GM18511 (cell line): ENCODE measurements around the gene ST8SIA4.
A peak's percentile ranks its signal among the peaks of the same experiment; 100 is the strongest.
"Not testable (repeated sequence)": the region's sequence is repeated elsewhere in the genome, so short reads cannot be mapped to it uniquely, and the experiment has no call there.

Experiments used
- ATAC-seq: cut with Tn5 transposase; IDR thresholded peaks from one replicate; pipeline ENCODE4 v1.9.1; 2021; ENCODE audit warnings: mild to moderate bottlenecking, moderate library complexity; ENCODE audit not compliant: unreplicated experiment

ST8SIA4 gene

GRCh38 chr5:100788417-100788816 is 114.7 kb downstream of the ST8SIA4 start:
- peak; percentile 53 for ATAC-seq

- ATAC-seq, result peak; percentile 85
These were observed 115.4 kb downstream of the ST8SIA4 start for GRCh38 chr5:100787648-100788047.

- not testable (repeated sequence) for ATAC-seq
These were observed 117.5 kb downstream of the ST8SIA4 start for GRCh38 chr5:100785536-100785935.

GRCh38 chr5:100780376-100780870 is 122.7 kb downstream of the ST8SIA4 start:
- peak; percentile 80 for ATAC-seq

- peak; percentile 34 for ATAC-seq
These were observed 123.3 kb downstream of the ST8SIA4 start for GRCh38 chr5:100779669-100780375.

DNA sequence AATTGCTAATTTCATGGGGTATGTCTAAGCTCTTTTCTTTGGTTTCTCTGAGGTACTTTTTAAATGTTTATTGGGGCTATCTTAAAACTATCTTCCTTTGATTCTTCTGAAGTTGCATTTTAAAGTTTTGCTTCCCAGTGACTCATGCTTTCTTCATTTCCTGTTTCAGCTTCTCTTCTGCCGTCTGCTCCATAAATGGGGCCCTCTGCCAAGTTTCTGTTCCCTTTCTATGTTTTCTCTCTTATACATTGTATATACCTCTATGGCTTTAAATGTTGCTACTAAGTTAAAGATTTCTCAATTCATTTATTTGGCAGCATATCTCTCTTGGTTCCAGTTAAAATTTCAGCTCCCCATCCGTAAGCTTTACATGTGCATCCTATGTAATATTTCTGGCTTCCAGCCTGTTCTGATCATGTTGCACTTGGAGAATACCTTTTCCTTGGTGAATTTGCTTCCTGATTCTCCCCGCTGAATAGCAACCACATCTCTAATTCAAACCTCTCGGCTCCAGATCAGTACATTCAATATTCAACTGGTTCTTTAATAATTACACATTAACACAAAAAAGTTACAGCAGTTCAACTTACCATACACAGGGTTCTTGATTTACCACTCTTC is 125.3 kb downstream of the ST8SIA4 start:
- peak; percentile 71 for ATAC-seq

GRCh38 chr5:100775533-100775855 is 127.6 kb downstream of the ST8SIA4 start:
- ATAC-seq, result no peak

DNA sequence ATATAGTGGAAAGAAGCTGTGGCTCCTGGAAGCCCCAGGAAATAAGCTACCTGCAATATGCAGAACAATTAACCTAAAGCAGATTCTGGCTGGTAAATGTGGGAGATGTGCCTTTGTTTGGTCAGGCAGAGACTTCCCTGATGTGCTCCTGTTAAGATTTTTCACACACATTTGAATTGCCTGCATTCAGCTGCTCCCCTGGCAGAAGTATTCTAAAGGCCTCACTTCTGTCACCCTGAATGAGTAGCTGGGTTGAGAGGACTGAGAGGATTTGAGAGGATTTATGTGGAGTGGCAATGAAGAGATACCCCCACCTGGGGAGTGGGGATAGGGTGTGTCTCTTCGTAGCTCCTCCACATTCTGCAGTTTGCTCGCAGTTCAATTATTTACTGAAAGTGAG is 130.5 kb downstream of the ST8SIA4 start:
- ATAC-seq, result no peak

- ATAC-seq, result no peak
These were observed 131.1 kb downstream of the ST8SIA4 start for GRCh38 chr5:100772006-100772405.

GRCh38 chr5:100771181-100771580 is 131.9 kb downstream of the ST8SIA4 start:
- peak; percentile 69 for ATAC-seq

DNA sequence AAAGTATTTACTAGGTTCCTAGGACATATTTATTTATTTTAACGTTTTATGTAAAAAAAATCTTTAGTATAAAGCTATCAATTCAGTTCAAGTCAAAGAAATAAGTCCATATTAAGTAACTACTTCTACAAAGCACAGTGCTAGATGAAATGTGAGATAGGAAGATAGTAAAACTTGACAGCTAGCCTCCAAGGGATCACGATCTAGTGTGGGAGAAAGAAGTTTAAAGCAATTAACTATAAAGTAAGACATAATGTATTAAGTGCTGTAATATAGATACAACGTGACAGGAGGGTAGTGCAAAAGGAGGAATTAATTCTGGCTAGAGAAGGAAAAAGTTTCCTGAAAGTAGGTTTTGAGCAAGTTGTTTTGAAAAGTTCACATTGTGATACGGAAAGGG is 134.9 kb downstream of the ST8SIA4 start:
- ATAC-seq, result no peak

GRCh38 chr5:100762995-100763394 is 140.1 kb downstream of the ST8SIA4 start:
- ATAC-seq, result no peak

- ATAC-seq, result no peak
These were observed 141.0 kb downstream of the ST8SIA4 start for GRCh38 chr5:100762108-100762507.

GRCh38 chr5:100761192-100761591 is 141.9 kb downstream of the ST8SIA4 start:
- ATAC-seq, result no peak

- ATAC-seq, result no peak
These were observed 142.4 kb downstream of the ST8SIA4 start for GRCh38 chr5:100760688-100761087.

GRCh38 chr5:100758780-100759179 is 144.3 kb downstream of the ST8SIA4 start:
- no peak for ATAC-seq

GRCh38 chr5:100758306-100758705 is 144.8 kb downstream of the ST8SIA4 start:
- ATAC-seq, result no peak

DNA sequence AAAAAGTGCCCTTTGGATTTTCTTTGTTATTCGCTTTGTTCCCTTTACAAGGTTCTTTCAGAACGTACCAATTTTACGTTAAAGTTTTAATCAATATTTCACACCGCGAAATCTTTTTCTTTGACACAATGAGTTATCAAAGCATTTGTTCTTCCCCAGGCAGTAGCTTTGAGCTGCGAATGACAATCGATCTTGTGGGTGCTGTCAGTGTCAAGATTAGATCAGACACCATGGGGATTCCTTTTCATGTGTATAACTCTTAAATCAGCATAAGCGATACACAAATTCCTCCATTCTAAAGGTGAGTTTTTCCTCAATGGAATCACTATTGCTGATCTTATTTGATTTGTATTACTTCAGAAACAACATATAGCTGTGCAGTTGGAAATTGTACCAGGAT is 145.5 kb downstream of the ST8SIA4 start:
- no peak for ATAC-seq
